Stimulated activated CD4-positive, alpha-beta T cell treated with anti-CD3 and anti-CD28 coated beads, TNF-alpha, amount 100 ng/mL, for 48 hours (primary cell): ENCODE measurements around the gene AOX1.
"Not testable (repeated sequence)": the region's sequence is repeated elsewhere in the genome, so short reads cannot be mapped to it uniquely, and the experiment has no call there.

Experiments
- DNase-seq, 3 donors: peaks; one replicate each; pipeline ENCODE4 v3.0.0-alpha.2; 2020; ENCODE audit warnings: low read depth in 3 of 3

Gene AOX1

DNA sequence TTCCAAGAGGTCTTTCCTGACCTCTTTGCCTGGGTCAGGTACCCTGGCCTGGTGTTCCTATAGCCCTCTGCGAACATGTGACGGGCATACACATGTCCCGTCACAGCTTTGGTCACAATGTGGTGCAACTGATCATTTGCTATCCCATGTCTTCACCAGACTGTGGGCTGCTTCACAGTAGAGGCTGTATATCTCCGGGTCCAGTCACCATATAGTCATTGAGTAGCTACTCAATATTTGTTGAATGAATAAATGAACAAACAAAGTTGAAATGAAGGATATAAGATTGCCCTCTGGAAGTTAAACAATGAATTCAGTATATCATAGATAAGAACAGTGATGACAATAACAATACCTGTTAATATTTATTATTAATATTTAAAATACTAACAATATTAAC lies 16.8 kb downstream of the AOX1 start:
- no peak for DNase-seq

DNA sequence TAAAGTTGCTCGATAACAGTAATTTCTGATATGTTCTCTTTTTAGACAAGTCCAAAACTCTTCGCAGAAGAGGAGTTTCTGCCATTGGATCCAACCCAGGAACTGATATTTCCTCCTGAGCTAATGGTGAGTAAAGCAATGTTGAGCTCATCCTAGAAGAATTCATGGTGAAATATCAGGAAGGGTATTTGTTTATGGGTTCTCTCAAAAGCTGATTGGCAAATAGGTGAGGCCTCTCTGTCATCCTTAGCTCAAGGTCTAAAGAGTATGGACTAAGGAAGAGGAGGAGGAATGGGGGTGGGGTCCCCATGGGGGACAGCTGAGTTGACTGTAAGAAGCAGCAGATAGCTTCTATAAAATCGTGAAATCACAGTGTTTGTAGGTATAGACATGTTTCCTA lies 18.2 kb downstream of the AOX1 start:
- DNase-seq = no peak

DNA sequence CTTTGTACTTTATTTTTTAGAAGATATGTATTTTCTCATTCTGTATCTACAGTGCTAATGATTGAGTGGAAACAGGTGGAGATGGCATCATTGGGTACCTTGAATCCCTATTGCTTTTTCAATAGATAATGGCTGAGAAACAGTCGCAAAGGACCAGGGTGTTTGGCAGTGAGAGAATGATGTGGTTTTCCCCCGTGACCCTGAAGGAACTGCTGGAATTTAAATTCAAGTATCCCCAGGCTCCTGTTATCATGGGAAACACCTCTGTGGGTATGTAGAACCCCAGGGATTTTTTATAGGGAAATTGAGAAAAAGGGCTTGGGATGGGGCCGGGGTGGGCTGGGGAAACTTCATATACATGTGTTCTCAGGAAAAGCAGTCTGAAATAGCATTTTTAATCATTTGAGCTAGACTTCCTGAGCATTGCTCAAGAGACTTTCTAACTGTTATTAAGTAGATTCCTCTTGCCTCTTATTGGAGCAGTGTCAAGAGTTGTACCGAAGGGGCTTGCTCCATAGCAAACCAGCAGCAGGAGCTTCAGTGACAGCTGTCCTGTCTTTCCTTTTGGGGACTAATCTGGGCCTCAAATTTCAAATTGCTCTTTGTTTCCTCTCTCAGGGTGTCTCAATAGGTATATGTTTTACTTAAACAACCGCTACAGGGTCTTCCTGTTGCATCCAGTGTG lies 18.9 kb downstream of the AOX1 start:
- no peak for DNase-seq

DNA sequence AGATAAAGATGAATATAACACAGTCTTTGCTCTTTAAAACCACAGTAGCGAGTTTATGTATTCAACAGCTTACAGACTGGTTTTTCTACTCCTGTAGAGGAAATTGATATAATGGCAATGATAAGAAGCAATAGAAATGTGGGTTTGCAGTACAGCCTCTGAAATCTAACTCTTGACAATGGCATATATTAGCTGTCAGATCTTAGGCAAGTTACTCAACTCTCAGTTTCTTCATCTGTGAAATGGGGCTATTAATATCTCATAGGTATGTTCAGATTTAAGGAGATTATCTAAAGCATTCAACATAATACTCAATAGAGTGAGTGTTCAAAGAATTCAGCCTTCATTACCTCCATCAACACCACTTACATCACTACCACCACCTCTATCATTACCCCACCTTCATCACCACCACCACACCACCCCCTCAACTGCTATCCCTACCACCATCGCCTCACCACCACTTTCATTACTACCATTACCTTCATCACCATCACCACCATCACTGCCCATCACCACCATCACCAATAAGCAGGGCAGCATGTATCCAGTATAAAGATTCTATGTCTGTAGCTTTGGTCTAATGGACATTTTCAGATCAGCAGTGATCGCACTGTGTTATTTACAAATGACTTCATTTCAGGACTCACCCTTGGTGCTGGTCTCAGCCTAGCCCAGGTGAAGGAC lies 22.7 kb downstream of the AOX1 start:
- no peak for DNase-seq

DNA sequence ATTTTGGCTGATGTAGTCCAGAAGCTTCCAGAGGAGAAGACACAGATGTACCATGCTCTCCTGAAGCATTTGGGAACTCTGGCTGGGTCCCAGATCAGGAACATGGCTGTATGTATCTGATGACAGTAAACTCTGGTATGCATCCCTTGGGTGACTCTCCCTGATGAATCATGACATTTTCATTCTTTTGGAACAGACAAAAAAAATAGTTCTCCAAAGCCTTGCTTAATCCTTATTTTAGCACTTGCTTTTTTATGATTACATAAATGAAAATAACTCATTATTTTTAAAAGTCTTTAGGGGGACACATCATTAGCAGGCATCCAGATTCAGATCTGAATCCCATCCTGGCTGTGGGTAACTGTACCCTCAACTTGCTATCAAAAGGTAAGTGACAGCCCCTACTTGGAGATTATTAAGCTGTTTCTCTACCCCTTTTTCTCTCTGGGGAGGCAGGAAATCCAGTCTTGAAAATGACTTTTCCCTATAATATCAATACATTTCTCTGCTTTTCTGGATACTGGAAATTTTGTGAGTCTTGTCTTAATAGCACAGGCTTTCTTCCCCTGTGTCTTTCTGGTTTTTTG lies 23.3 kb downstream of the AOX1 start:
- no peak for DNase-seq

DNA sequence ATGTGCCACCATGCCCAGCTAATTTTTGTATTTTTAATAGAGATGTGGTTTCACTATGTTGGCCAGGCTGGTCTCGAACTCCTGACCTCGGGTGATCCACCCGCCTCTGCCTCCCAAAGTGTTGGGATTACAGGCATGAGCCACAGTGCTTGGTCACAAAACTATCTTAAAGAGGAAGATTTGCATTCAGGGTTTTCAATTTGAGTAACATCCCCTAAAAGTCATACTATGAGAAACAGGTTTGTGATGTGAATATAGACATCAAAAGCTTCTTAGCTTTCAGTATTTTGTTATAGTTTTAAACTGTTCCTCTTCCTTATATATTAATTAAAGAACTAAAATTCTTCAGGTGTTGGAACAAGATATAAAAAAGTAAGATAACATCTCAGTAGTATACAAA lies 24.4 kb downstream of the AOX1 start:
- not testable (repeated sequence) for DNase-seq

DNA sequence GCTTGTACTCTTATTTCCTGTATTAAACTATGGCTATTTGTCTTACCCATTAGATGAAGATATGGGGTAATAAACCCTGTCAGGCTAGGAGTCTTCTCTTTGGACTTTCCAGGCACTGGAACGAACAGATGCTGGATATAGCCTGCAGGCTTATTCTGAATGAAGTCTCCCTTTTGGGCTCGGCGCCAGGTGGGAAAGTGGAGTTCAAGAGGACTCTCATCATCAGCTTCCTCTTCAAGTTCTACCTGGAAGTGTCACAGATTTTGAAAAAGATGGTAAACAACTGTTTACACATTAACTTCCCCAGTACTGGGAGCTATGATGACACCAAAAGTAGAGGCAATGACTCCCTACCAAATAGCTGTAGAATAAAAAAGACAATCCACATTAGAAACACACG lies 27.9 kb downstream of the AOX1 start:
- DNase-seq = no peak

DNA sequence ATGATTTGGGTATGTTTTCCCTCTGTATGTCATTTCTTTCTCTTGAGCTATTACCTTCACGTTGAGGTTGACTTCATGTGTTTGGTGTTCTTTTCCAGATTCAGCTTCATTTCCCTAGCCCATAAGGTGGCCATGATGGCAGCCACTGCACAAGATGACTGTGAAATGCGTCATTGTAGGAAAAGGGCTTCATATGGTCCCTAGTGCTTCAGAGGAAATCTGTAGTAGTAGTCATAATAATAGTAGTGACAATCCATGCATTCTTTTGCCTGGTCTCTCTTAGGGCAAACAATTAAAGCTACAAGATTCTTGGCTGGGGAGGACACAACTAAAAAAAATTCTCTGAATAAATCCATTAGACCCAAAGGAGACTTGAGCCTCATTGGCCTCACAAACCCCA lies 28.4 kb downstream of the AOX1 start:
- DNase-seq = no peak

DNA sequence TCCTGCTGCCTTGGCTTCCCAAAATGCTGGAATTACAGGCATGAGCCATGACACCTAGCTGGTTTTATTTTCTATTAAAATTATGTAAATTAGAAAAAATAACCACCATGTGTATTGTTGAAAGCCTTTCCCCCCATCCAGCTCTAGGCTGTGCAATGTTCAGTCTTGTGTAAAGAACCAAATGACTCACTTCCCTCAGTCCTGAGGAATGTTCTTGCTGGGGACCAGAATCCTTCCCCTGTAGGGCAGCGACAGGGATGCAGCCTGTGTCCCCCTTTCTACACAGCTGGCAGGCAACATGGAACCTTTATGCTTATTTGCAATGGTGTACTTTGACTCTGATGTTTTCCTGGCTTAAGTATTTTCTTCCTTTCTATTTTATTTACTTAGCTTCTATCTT lies 29.4 kb downstream of the AOX1 start:
- DNase-seq = no peak

DNA sequence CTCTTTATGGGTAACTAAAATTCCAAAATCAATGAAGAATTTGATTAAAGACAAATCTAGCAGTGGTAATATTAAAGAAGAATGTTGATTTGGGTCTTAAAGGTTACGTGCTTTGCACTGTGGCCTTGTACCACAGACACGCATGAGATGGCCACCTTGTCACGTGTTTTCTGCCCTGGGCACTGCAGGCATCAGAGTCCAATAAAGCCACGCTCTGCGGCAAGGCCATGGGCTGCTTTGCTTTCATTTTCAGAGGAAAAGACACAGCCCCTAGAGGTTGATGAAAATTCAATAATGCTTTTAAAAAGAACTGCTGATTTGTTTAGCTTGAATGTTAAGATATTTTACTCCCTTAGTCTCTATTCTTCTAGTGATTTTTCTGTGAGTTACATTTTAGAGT lies 30.4 kb downstream of the AOX1 start:
- no peak for DNase-seq

DNA sequence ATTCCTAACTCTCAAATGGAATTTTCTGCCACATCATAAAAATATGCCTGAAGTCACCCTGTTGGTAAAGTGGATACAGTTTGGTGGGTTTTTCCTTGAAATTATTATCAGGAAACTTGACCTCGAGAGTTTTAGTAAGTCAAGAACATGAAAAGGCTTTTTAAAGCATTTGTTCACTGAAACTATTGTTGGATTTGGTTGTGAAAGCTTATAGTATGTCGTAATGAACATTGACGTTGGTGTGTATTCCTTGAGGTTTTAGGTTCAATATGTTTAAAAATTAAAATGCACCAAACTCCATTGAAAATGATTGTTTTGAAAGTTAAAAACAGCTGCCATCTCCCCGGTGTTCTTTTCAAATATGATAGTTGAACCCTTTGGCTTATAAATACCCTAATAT lies 30.8 kb downstream of the AOX1 start:
- no peak for DNase-seq

DNA sequence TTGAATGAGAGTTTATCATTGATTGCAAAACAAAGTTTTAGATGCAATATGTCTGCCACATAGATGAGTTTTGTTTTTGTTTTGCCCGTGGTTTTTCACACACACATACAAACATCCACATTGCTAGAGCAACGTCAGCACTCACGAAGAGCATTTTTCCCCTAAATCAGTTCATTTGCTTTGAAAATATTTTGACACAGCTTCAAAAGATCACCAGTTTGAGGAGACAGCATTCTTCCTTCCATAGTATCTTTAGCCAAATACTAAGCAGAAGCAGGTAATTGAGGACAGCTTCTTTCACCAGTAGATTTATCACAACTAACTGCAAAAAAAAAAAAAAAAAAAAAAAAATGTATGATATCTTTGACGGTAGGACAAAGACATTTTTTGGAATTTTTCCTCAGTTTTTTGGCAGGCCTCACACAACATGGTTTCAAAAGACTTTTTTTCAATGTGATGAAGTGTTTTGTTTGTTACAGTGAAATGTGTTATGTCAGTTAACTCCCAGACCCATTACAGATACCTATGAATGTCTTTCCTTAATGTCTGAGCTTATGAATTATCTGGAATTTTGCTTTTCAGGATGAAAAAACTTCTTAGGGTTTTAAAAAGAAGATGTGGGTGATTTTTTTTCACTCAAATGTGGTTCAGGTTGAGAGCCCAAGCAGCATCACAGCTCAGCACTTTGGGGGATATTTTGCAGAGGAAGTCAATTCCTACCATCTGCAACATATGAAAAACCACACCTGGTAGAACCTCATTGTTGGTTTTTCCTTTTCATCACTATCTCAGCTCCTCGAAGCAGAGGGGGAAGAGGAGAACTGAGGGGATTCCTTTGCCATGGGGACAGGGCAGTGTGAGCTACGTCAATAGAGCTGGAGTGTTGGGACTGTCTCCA lies 31.6 kb downstream of the AOX1 start:
- no peak for DNase-seq

DNA sequence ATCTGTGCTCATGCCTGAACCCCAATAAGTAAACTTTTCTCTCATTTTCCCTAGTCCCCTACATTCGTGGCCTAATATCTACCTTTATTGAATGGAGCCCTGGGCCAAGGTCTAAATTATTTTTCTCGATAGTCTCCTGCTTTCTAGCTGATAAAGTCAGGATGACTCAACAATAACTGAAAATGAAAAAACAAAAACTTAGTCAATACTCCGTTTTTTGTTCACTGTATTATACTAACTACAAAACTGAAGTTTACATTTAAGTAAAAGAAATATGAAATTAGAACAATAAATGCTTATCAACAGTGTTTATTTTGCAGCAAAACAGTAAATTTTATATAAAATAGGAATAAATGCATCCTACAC lies 32.2 kb downstream of the AOX1 start:
- DNase-seq = no peak

DNA sequence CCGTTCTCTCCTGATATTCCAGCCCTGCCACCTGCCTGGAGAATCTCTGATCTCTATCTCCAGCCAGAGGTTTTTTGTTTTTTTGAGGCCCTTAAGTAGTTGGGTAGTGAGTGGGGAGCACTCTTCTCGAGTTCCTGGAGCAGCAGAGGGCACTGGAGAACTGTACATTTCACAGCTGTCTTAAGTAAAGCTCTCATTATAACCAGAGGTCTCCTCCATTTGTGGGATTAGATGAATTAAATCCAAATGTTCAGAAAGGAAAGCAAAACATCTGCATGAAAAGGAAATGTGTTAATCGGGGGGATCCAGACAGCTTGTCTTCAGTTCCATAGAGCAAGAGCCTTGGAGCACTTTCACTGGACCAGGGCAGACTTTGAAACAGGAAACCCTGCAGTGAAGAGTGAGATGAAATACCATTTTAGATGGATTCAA lies 32.8 kb downstream of the AOX1 start:
- DNase-seq = no peak

DNA sequence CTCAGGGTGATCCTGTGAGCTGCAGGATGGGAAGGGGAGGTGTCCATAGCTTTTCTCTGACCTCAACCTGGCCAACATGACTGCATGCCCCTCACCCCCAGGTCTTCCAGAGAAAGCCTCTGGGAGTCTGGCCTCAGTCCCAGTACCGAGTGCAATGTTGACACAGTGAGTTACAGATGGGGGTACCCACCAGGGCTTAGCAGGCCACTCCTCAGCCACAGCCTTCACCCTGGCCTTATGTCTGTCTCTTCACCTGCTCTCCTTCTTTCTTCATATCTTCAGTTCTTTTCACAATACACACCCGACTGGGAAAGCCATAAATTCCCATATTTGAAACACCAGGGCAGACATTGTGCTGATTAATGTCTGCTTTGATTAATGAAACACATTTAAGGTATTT lies 33.5 kb downstream of the AOX1 start:
- DNase-seq = no peak

DNA sequence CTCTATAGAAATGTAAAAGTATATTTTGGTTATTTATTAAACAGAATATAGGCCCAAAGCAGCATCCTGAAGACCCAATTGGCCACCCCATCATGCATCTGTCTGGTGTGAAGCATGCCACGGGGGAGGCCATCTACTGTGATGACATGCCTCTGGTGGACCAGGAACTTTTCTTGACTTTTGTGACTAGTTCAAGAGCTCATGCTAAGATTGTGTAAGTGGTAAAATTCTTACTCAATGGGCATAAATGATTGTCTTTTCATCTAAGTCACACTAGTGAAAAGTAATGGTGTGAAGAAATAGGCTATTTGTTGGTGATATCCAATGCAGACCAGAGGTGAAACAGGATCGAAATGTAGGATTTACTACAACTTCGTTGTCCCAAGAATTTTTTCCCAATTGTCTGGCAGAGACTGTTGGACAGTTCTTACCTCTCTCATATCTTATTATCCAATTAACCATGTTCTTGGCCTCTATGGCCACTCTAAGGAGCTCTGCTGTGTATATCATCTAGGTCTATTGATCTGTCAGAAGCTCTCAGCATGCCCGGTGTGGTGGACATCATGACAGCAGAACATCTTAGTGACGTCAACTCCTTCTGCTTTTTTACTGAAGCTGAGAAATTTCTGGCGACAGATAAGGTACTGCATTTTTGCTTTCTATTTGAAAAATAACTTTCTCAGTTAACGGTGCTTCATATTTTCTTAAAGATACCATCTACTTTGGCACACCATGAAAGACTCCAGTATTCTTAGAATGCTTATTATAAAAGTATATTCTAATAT lies 35.0 kb downstream of the AOX1 start:
- DNase-seq = no peak

DNA sequence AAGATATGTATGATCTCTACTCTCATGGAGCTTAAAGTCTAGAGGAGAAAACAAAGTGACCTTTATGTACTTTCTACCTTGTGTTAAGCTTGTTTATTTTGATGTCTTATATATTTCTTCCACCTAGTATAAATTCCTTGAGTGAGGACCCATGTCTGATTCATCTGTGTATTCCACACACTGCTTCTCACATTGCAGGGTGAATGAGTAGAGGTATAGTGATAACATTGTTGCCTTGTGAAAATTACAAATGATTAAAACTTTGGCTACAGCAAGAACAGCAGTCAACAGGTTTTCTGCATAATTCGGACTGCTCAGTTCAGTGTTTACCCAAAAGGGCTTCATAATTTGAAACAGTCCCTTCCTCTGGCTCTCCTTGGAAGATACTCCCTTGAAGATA lies 36.3 kb downstream of the AOX1 start:
- DNase-seq = no peak

DNA sequence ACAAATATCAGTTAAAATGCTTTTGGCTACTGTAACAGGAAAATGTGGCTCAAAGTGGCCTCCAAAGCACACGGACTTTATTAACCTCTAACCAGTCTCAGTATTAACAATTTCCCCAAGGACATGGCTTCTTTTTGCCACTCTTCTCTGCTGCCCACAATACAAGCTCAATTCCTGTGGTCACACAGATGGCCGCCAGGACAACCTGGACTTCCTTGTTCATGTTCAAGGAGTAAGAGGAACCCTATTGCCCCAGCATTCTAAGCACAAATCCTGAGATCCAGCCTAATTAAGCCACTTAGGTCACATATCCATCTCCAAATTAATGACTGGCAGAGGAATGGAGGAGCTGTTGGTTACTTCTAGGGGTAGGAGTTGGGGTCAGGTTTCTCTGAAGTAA lies 38.2 kb downstream of the AOX1 start:
- no peak for DNase-seq

DNA sequence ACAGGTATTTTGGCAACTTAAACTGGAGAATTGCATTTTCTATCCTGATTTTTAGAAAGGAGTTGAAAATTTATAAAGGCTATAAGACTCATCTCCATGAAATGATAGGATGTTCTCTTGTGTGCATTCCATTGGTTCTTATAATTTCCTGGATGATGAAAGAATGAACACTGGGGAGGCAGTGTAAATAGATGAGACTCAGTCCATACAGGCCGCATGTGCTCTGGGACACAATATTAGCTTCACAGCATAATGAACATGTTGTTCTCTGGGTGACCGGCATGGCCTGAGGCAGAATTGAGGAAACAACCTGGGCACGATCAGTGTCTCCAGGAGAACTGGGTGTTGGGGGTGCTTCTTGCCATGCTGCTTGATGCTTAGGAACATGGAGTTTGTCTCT lies 38.8 kb downstream of the AOX1 start:
- DNase-seq = no peak

DNA sequence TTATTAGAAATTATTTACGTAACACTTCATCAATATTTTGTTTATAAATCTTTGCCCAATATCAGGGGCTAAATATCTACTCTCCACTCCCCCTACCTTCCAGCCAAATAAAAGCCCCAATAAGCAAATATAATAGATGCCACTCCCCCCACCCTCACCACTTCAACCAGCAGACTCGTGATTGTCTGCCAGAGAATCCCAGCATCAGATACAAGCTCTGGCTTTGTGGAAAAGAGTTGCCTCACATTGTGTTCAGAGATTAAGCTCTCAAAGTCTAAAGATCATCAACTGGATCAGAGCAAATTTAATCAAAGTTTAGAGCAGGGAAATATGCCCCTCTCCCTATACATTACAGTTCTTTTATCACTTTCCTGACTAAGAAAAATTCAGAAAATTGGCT lies 39.5 kb downstream of the AOX1 start:
- no peak for DNase-seq

DNA sequence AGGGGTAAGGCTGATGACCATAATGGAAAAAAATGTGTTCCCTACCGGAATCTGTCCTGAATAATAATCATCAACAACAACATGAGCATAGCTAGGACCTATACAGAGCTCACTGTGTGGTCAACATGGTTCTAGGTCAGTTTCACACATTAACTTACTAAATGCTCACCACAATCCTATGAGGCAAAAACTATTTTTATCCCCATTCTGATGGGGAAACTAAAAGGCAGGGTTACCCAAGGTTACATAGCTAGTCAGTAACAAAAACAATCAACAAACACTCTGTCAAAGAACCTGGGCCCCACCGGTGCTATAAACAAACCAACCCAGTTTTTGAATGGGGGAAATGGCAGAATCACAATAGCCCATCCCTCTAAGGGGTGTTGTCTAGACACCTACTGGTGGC lies 40.1 kb downstream of the AOX1 start:
- no peak for DNase-seq
